ENCODE data around the gene RTL9.

GRCh38 chrX:110311437-110312230 lies 47.0 kb upstream of the RTL9 start:
- no peak for TF ChIP-seq CTCF (IDR thresholded peaks at IDR 0.05)
- no peak for TF ChIP-seq EP300 (IDR thresholded peaks at IDR 0.05; ENCODE audit: low read depth)
- no peak for TF ChIP-seq POLR2AphosphoS5 (IDR thresholded peaks at IDR 0.05)
